Muscle layer of colon (tissue), 2 donors: ENCODE data around the gene GSG1L.
"Not testable (repeated sequence)": the region's sequence is repeated elsewhere in the genome, so short reads cannot be mapped to it uniquely, and the experiment has no call there.

ENCODE experiments used
- H3K27ac ChIP-seq: one replicate; pipeline ENCODE4 v1.7.0; 2013; ENCODE audit warnings: low read depth, mild to moderate bottlenecking, low read length, moderate library complexity
- H3K27me3 ChIP-seq, 2 donors: one replicate each; pipeline ENCODE4 v1.7.0; 2013; ENCODE audit warnings: low read length in 2 of 2, mild to moderate bottlenecking in 2 of 2; ENCODE audit not compliant: insufficient read depth in 2 of 2, control insufficient read depth in 1 of 2
- H3K36me3 ChIP-seq: one replicate; pipeline ENCODE4 v1.7.0; 2013; ENCODE audit warnings: mild to moderate bottlenecking, low read length; ENCODE audit not compliant: insufficient read depth
- H3K4me1 ChIP-seq: one replicate; pipeline ENCODE4 v1.7.0; 2013; ENCODE audit warnings: mild to moderate bottlenecking, low read length; ENCODE audit not compliant: insufficient read depth
- H3K4me3 ChIP-seq, 2 donors: one replicate each; pipeline ENCODE4 v1.7.0; 2013; ENCODE audit warnings: low read length in 2 of 2, low read depth in 1 of 2, mild to moderate bottlenecking in 1 of 2, moderate library complexity in 1 of 2
- H3K9ac ChIP-seq: one replicate; pipeline ENCODE4 v1.7.0; 2013; ENCODE audit warnings: low read length
- H3K9me3 ChIP-seq: one replicate; pipeline ENCODE4 v1.7.0; 2013; ENCODE audit warnings: mild to moderate bottlenecking, low read length
- donor health status: abdominal sarcoma.
- donor health status: Adenocarcinoma of cecum.

Gene GSG1L

GRCh38 chr16:27991876-27992275, 71.6 kb downstream of the GSG1L start:
- H3K4me1 ChIP-seq: no peaks in the 10 kb centered on the region
- no peak overlapping the region for H3K4me3 ChIP-seq
- peaks cover 6% of the 10 kb centered on the region for H3K9me3 ChIP-seq
- H3K9ac ChIP-seq: no peak overlapping the region
- no peak overlapping the region for H3K27ac ChIP-seq
- no peaks in the 10 kb centered on the region for H3K27me3 ChIP-seq
- no peaks in the 10 kb centered on the region for H3K36me3 ChIP-seq

- no peak overlapping the region for H3K9ac ChIP-seq
Measured at GRCh38 chr16:27985981-27986380, 77.5 kb downstream of the GSG1L start.

GRCh38 chr16:27984121-27984520, 79.4 kb downstream of the GSG1L start:
- no peaks in the 10 kb centered on the region for H3K36me3 ChIP-seq
- no peak overlapping the region for H3K27ac ChIP-seq
- no peak overlapping the region for H3K4me3 ChIP-seq
- no peaks in the 10 kb centered on the region for H3K27me3 ChIP-seq
- no peaks in the 10 kb centered on the region for H3K4me1 ChIP-seq
- H3K9ac ChIP-seq: no peak overlapping the region
- no peaks in the 10 kb centered on the region for H3K9me3 ChIP-seq

More at GRCh38 chr16:27985981-27986380, 77.5 kb downstream of the GSG1L start:
- H3K4me3 ChIP-seq: no peak overlapping the region
- H3K36me3 ChIP-seq: no peaks in the 10 kb centered on the region
- H3K27me3 ChIP-seq: no peaks in the 10 kb centered on the region
- no peaks in the 10 kb centered on the region for H3K4me1 ChIP-seq
- no peak overlapping the region for H3K27ac ChIP-seq
- no peaks in the 10 kb centered on the region for H3K9me3 ChIP-seq

GRCh38 chr16:27983244-27983643, 80.3 kb downstream of the GSG1L start:
- Histone ChIP-seq H3K4me1 (no peaks in the 10 kb centered on the region), H3K36me3 (no peaks in the 10 kb centered on the region), H3K4me3 (no peak overlapping the region), H3K27me3 (no peaks in the 10 kb centered on the region), H3K9ac (no peak overlapping the region), H3K27ac (no peak overlapping the region), H3K9me3 (no peaks in the 10 kb centered on the region)

- Histone ChIP-seq H3K9me3 (no peaks in the 10 kb centered on the region), H3K4me3 (no peak overlapping the region), H3K4me1 (no peaks in the 10 kb centered on the region), H3K36me3 (no peaks in the 10 kb centered on the region), H3K9ac (no peak overlapping the region), H3K27ac (no peak overlapping the region), H3K27me3 (no peaks in the 10 kb centered on the region)
Measured at GRCh38 chr16:27982184-27982583, 81.3 kb downstream of the GSG1L start.

- no peak overlapping the region for H3K9ac ChIP-seq
- no peaks in the 10 kb centered on the region for H3K4me1 ChIP-seq
- H3K36me3 ChIP-seq: no peaks in the 10 kb centered on the region
- H3K4me3 ChIP-seq: no peak overlapping the region
- no peaks in the 10 kb centered on the region for H3K27me3 ChIP-seq
- no peak overlapping the region for H3K27ac ChIP-seq
- H3K9me3 ChIP-seq: no peaks in the 10 kb centered on the region
Measured at GRCh38 chr16:27980919-27981700, 82.4 kb downstream of the GSG1L start.

GRCh38 chr16:27980076-27980775, 83.3 kb downstream of the GSG1L start:
- H3K4me1 ChIP-seq: no peaks in the 10 kb centered on the region
- H3K27me3 ChIP-seq: no peaks in the 10 kb centered on the region
- no peaks in the 10 kb centered on the region for H3K36me3 ChIP-seq
- H3K4me3 ChIP-seq: no peak overlapping the region
- no peak overlapping the region for H3K27ac ChIP-seq
- H3K9me3 ChIP-seq: no peaks in the 10 kb centered on the region
- no peak overlapping the region for H3K9ac ChIP-seq

- not testable (repeated sequence) for H3K9ac ChIP-seq, H3K4me1 ChIP-seq, H3K27me3 ChIP-seq, H3K27ac ChIP-seq, H3K36me3 ChIP-seq, H3K9me3 ChIP-seq, H3K4me3 ChIP-seq
Measured at GRCh38 chr16:27979668-27980067, 83.8 kb downstream of the GSG1L start.

GRCh38 chr16:27978876-27979275, 84.6 kb downstream of the GSG1L start:
- no peak overlapping the region for H3K4me3 ChIP-seq
- H3K27me3 ChIP-seq: no peaks in the 10 kb centered on the region
- H3K36me3 ChIP-seq: no peaks in the 10 kb centered on the region
- no peak overlapping the region for H3K9ac ChIP-seq
- no peaks in the 10 kb centered on the region for H3K9me3 ChIP-seq
- no peaks in the 10 kb centered on the region for H3K4me1 ChIP-seq
- no peak overlapping the region for H3K27ac ChIP-seq

GRCh38 chr16:27977966-27978365, 85.5 kb downstream of the GSG1L start:
- no peaks in the 10 kb centered on the region for H3K9me3 ChIP-seq

GRCh38 chr16:27976990-27977389, 86.5 kb downstream of the GSG1L start:
- Histone ChIP-seq H3K9me3 (no peaks in the 10 kb centered on the region), H3K4me3 (no peak overlapping the region), H3K27me3 (no peaks in the 10 kb centered on the region), H3K36me3 (no peaks in the 10 kb centered on the region), H3K27ac (no peak overlapping the region), H3K4me1 (no peaks in the 10 kb centered on the region), H3K9ac (no peak overlapping the region)

More at GRCh38 chr16:27977966-27978365, 85.5 kb downstream of the GSG1L start:
- Histone ChIP-seq H3K9ac (no peak overlapping the region), H3K27me3 (no peaks in the 10 kb centered on the region), H3K36me3 (no peaks in the 10 kb centered on the region), H3K27ac (no peak overlapping the region), H3K4me3 (no peak overlapping the region), H3K4me1 (no peaks in the 10 kb centered on the region)
